ENCODE results near the gene MAST4. TPM values are rescaled to one million over a fixed set of nuclear protein-coding genes. Genes with fewer than 3 reads are reported as not detected.

The MAST4 gene
- total and polyA plus RNA-seq, 2 of the 4 experiments (the other 2 are of a cell fraction) = 4.8 to 6.8 TPM

DNA sequence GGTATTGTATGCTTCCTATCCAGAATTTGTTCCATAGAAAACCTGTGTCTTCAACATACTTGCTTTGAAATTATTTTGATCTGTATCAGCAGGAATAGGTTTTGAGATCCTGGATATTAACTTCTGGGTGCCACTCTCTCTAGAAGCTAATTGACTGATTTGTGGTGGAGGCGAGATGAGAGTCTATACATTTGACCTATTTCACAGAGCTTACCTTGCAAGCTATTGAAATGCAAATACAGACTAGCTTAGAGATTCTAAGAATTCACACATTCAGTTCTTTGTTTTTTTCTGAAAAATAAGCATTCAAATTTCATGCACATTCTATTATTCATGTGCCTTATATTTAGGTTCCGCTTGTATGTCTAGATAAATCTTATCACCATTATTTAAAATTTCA, 246.3 kb downstream of the MAST4 start:
- Histone ChIP-seq H4K91ac (ENCODE audit: insufficient read depth, low read depth, low read length) (no peak overlapping the region), H4K20me1 (ENCODE audit: insufficient read depth, low read length) (no peaks in the 10 kb centered on the region), H4K5ac (ENCODE audit: low read depth, low read length) (no peak overlapping the region), H2BK15ac (ENCODE audit: low read depth, low read length) (no peak overlapping the region), H3K9me3 (ENCODE audit: control insufficient read depth, insufficient read depth, low read length) (no peaks in the 10 kb centered on the region), H3K23ac (ENCODE audit: low read depth, low read length) (no peak overlapping the region), H2AK9ac (replicated peaks; ENCODE audit: low read depth, low read length, poor library complexity) (no peak overlapping the region), H3K4ac (ENCODE audit: low read depth, low read length) (no peak overlapping the region), H2BK5ac (ENCODE audit: low read depth, low read length, poor library complexity, severe bottlenecking) (no peak overlapping the region), H3K27me3 (ENCODE audit: control insufficient read depth, insufficient read depth, low read length) (peaks cover 2% of the 10 kb centered on the region; the same call in 1 of the 2 replicates), H3K18ac (ENCODE audit: low read depth, low read length) (no peak overlapping the region), H2BK120ac (ENCODE audit: low read depth, low read length) (no peak overlapping the region), H2BK20ac (ENCODE audit: low read depth, low read length) (no peak overlapping the region), H3K27ac (ENCODE audit: insufficient read depth, low read length) (no peak overlapping the region), H3K36me3 (ENCODE audit: control insufficient read depth, insufficient read depth, low read length) (no peaks in the 10 kb centered on the region), H3K4me1 (ENCODE audit: control insufficient read depth, insufficient read depth, low read length) (no peaks in the 10 kb centered on the region), H2AK5ac (ENCODE audit: low read depth, low read length) (no peak overlapping the region), H4K8ac (ENCODE audit: low read depth in 2 of 2, low read length in 2 of 2) (no peak overlapping the region), H3K79me1 (ENCODE audit: low read depth in 1 of 2, low read length in 2 of 2) (no peaks in the 10 kb centered on the region), H3K9me1 (ENCODE audit: insufficient read depth, low read length) (no peaks in the 10 kb centered on the region), H3K56ac (ENCODE audit: extremely low read depth, insufficient read depth, low read length) (no peak overlapping the region), H2AFZ (replicated peaks; ENCODE audit: low read length, poor library complexity) (no peak overlapping the region), H3K9ac (ENCODE audit: low read depth, low read length) (no peak overlapping the region), H3K4me2 (ENCODE audit: low read depth, low read length) (no peak overlapping the region), H3K4me3 (ENCODE audit: insufficient read depth, low read depth, low read length) (no peak overlapping the region), H3K14ac (replicated peaks; ENCODE audit: low read depth, low read length) (no peak overlapping the region)
- CTCF ChIA-PET = interaction anchor here (1.4 kb wide), 1 partner anchor 31 kb away, joined by 3 read pairs; no protein-coding TSS in a partner anchor
- BruUV-seq (replicated peaks) = no TSS peak
- no CpG with 5 or more reads among the region's 2 CpGs for WGBS, 2 experiments (ENCODE audit: extremely low coverage in 2 of 2, insufficient read length in 1 of 2)
- dilution Hi-C loops (cut with HindIII; ENCODE audit: low sequenced_read_pairs, unreplicated experiment) (no loop called here), intact Hi-C loops (cut with micrococcal nuclease) (no loop called here), in situ Hi-C loops (cut with MboI; ENCODE audit: low sequenced_read_pairs) (no loop called here)
- TF ChIP-seq MAFK (IDR thresholded peaks at IDR 0.05; ENCODE audit: low read depth, low read length) (no peak), CHD1 (IDR thresholded peaks at IDR 0.05; ENCODE audit: low read depth, low read length) (no peak)
- ATAC-seq (ENCODE audit: low read depth) (no peak), DNase-seq (no peak)
- POLR2A ChIA-PET (ENCODE audit: unreplicated experiment) = no interaction called here

All from IMR-90 (cell line).